Keratinocyte (primary cell): ENCODE results near the gene CD2AP. TPM values are rescaled to one million over a fixed set of nuclear protein-coding genes. Genes with fewer than 3 reads are reported as not detected.

Experiments used
- DNase-seq: peaks from one replicate; pipeline ENCODE4 v3.0.0-alpha.2; 2011; ENCODE audit warnings: low read depth, missing footprints, low spot score
- FAIRE-seq: peaks from 2 replicates; lab custom pipeline; 2011; peaks lifted over from hg19 to GRCh38; lab: Jason Lieb, UNC
- H2AFZ ChIP-seq: 2 replicates; pipeline ENCODE4 v1.6.0; 2012; ENCODE audit warnings: low read length, control low read depth, inconsistent platforms; ENCODE audit not compliant: control insufficient read depth
- H3K27ac ChIP-seq: 2 replicates; pipeline ENCODE4 v1.5.1; 2011; ENCODE audit warnings: low read length; ENCODE audit not compliant: control insufficient read depth, insufficient read depth
- H3K27me3 ChIP-seq: 3 replicates; pipeline ENCODE4 v1.6.0; 2011; ENCODE audit warnings: low read length; ENCODE audit not compliant: control insufficient read depth, insufficient read depth; ENCODE audit errors: extremely low read depth
- H3K36me3 ChIP-seq, 2 experiments: 2 replicates in 1 of 2; 3 replicates in 1 of 2; pipeline ENCODE4 v1.5.1; 2011; ENCODE audit warnings: low read length in 2 of 2, mild to moderate bottlenecking in 1 of 2; ENCODE audit not compliant: control insufficient read depth in 2 of 2, insufficient read depth in 2 of 2; ENCODE audit errors: extremely low read depth in 1 of 2
- H3K4me1 ChIP-seq: 3 replicates; pipeline ENCODE4 v1.5.1; 2011; ENCODE audit warnings: low read length; ENCODE audit not compliant: control insufficient read depth, insufficient read depth; ENCODE audit errors: extremely low read depth
- H3K4me2 ChIP-seq: 3 replicates; pipeline ENCODE4 v1.6.0; 2011; ENCODE audit warnings: low read depth, low read length; ENCODE audit not compliant: control insufficient read depth, insufficient read depth; ENCODE audit errors: extremely low read depth
- H3K4me3 ChIP-seq, 3 experiments: fragments of 200-600 bp in 1 of 3; sonication (generic) in 1 of 3; 2 replicates in 2 of 3; 3 replicates in 1 of 3; pipeline ENCODE4 v1.5.1; 2011 to 2016; ENCODE audit warnings: low read length in 3 of 3, mild to moderate bottlenecking in 3 of 3, control low read depth in 2 of 3, inconsistent platforms in 1 of 3, low read depth in 1 of 3, mixed read lengths in 1 of 3, mixed run types in 1 of 3, moderate library complexity in 1 of 3; ENCODE audit not compliant: control insufficient read depth in 2 of 3, insufficient read depth in 2 of 3; ENCODE audit errors: extremely low read depth in 1 of 3
- H3K79me2 ChIP-seq: 2 replicates; pipeline ENCODE4 v1.6.0; 2012; ENCODE audit warnings: low read length; ENCODE audit not compliant: control insufficient read depth, insufficient read depth
- H3K9ac ChIP-seq: 3 replicates; pipeline ENCODE4 v1.6.0; 2011; ENCODE audit warnings: low read length; ENCODE audit not compliant: control insufficient read depth, insufficient read depth; ENCODE audit errors: extremely low read depth
- H3K9me1 ChIP-seq: 3 replicates; pipeline ENCODE4 v1.6.0; 2011; ENCODE audit warnings: low read length; ENCODE audit not compliant: control insufficient read depth, insufficient read depth; ENCODE audit errors: extremely low read depth
- H3K9me3 ChIP-seq: 2 replicates; pipeline ENCODE4 v1.5.1; 2012; ENCODE audit warnings: low read depth, low read length; ENCODE audit not compliant: control insufficient read depth
- H4K20me1 ChIP-seq: 3 replicates; pipeline ENCODE4 v1.6.0; 2011; ENCODE audit warnings: low read length; ENCODE audit not compliant: control insufficient read depth, insufficient read depth; ENCODE audit errors: extremely low read depth
- CTCF ChIP-seq, 3 experiments: IDR thresholded peaks in 1 of 3; conservative IDR thresholded peaks in 1 of 3; optimal IDR thresholded peaks in 1 of 3; 2 replicates in 2 of 3; 3 replicates in 1 of 3; pipeline versions ENCODE3 to v1.5.1; 2011; ENCODE audit warnings: low read length in 3 of 3, mild to moderate bottlenecking in 3 of 3, moderate library complexity in 2 of 3, control low read depth in 1 of 3, inconsistent platforms in 1 of 3; ENCODE audit not compliant: insufficient read depth in 2 of 3; ENCODE audit errors: extremely low read depth in 1 of 3
- EZH2 ChIP-seq: IDR thresholded peaks from one replicate; pipeline ENCODE4 v1.6.1; 2012; ENCODE audit warnings: inconsistent platforms, mild to moderate bottlenecking, low read length, moderate library complexity
- dilution Hi-C: fragments of 300-500 bp; cut with MboI; formaldehyde crosslinking; loops from one replicate; pipeline ENCODE4 v1.7.0; 2020; ENCODE audit warnings: low sequenced_read_pairs; ENCODE audit not compliant: extremely low pct_ligation_motif_present
- polyA plus RNA-seq, 5 experiments: library from polyadenylated mRNA; depleted of rRNA in 3 of 5; stranded (reverse) in 3 of 5; stranded (forward) in 1 of 5; unstranded in 1 of 5; fragments of >200 nt; gene quantifications; 1 replicate in 1 of 5; 2 replicates in 3 of 5; 3 replicates in 1 of 5; pipeline versions ENCODE4 v1.2.1 to v1.2.3, GENCODE V29; 2011 to 2012; ENCODE audit warnings: missing spikeins in 2 of 5, low read depth in 1 of 5, low replicate concordance in 1 of 5

Gene CD2AP
- polyA plus RNA-seq, 1 donor (not counting 4 experiments of a cell fraction or from before 2014, with no cell fraction given) = 23.9 TPM

DNA sequence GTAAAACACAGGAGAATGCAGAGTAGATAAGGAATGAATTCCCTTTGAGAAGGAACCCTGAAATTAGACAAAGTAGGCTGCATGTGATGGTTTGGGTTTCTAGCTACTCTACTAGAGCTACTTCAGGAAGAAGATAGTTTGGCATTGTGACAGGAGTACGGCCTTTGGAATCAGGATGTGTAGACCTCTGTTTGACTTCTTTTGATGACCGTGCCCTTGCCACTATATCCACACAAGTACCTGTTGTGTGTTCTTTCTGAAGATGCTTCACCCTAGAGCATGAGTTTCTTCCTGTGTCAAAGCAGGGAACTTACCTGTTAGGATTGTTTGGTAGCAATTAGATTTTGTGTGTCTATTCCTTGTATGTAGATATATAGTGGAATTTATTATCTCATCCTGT lies 41.7 kb downstream of the CD2AP start:
- Histone ChIP-seq H3K27ac (no peak overlapping the region), H3K27me3 (no peaks in the 10 kb centered on the region), H3K9me3 (no peaks in the 10 kb centered on the region), H3K9ac (no peak overlapping the region), H3K79me2 (peaks cover 81% of the 10 kb centered on the region), H2AFZ (no peak overlapping the region), H4K20me1 (peaks cover 3% of the 10 kb centered on the region), H3K9me1 (no peaks in the 10 kb centered on the region), H3K4me2 (no peak overlapping the region), H3K4me3 (no peak overlapping the region), H3K4me1 (no peaks in the 10 kb centered on the region), H3K36me3 (no peaks in the 10 kb centered on the region)
- DNase-seq = no peak
- TF ChIP-seq CTCF (optimal IDR thresholded peaks at IDR 0.05 in 1 of 3, IDR thresholded peaks at IDR 0.05 in 1 of 3, conservative IDR thresholded peaks at IDR 0.05 in 1 of 3; ENCODE audit: extremely low read depth in 1 of 3, insufficient read depth in 2 of 3, low read length in 3 of 3) (no peak), EZH2 (no peak)
- dilution Hi-C loops = no loop called here
- FAIRE-seq = no peak

DNA sequence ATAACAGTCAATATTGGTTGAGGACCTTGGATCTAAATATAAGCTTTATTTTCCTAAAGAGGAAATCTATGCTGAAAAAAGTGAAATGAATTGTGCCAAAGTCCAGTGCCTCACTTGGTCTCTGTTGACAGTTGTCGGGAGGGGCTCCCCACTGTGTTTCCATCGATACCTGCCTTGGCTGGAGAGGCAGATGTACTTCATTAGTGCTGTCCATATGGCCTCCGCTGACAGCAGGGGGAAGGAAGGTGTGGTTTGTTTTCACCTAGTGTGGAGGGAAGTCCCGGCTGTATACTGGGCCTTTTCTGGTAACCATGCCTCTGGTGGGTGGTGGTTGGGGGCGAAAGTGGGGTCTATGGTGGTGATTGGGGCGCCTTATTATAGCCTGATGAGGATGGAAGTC lies 42.7 kb downstream of the CD2AP start:
- no peaks in the 10 kb centered on the region for H3K9me1 ChIP-seq
- FAIRE-seq = no peak
- H3K79me2 ChIP-seq = peaks cover 75% of the 10 kb centered on the region
- H3K4me3 ChIP-seq = no peak overlapping the region
- H2AFZ ChIP-seq = no peak overlapping the region
- no peak for DNase-seq
- no peak for TF ChIP-seq CTCF (optimal IDR thresholded peaks at IDR 0.05 in 1 of 3, IDR thresholded peaks at IDR 0.05 in 1 of 3, conservative IDR thresholded peaks at IDR 0.05 in 1 of 3; ENCODE audit: extremely low read depth in 1 of 3, insufficient read depth in 2 of 3, low read length in 3 of 3)
- TF ChIP-seq EZH2 = no peak
- no peak overlapping the region for H3K27ac ChIP-seq
- no peak overlapping the region for H3K4me2 ChIP-seq
- dilution Hi-C loops = no loop called here
- H3K27me3 ChIP-seq = no peaks in the 10 kb centered on the region
- no peak overlapping the region for H3K9ac ChIP-seq
- H4K20me1 ChIP-seq = peaks cover 3% of the 10 kb centered on the region
- no peaks in the 10 kb centered on the region for H3K9me3 ChIP-seq
- H3K4me1 ChIP-seq = no peaks in the 10 kb centered on the region
- H3K36me3 ChIP-seq = no peaks in the 10 kb centered on the region
